DOHH2 (cell line): Measurements from ENCODE around the gene MEIS2.

Experiments used
- H3F3A ChIP-seq: fragments of 200-600 bp; sonication (generic), shearing (Covaris generic); 2 replicates; pipeline ENCODE4 v1.6.0; 2016; ENCODE audit warnings: antibody characterized with exemption, mild to moderate bottlenecking; ENCODE audit not compliant: control insufficient read depth, insufficient read depth
- H3K27ac ChIP-seq: fragments of 200-600 bp; sonication (generic); 2 replicates; pipeline ENCODE4 v1.5.1; 2014; ENCODE audit warnings: low read depth, mild to moderate bottlenecking, low read length, moderate library complexity
- H3K27me3 ChIP-seq: fragments of 200-600 bp; sonication (generic); 2 replicates; pipeline ENCODE4 v1.6.1; 2014; ENCODE audit warnings: mild to moderate bottlenecking, low read length, mixed read lengths; ENCODE audit not compliant: control insufficient read depth
- H3K36me3 ChIP-seq: fragments of 200-600 bp; sonication (generic); 2 replicates; pipeline ENCODE4 v1.6.1; 2014; ENCODE audit warnings: mild to moderate bottlenecking, low read length, moderate library complexity, mixed read lengths; ENCODE audit not compliant: control insufficient read depth
- H3K4me1 ChIP-seq: fragments of 200-600 bp; sonication (generic); 2 replicates; pipeline ENCODE4 v1.6.1; 2014; ENCODE audit warnings: mild to moderate bottlenecking, low read length, mixed read lengths; ENCODE audit not compliant: control insufficient read depth
- H3K4me2 ChIP-seq: fragments of 200-600 bp; sonication (generic); 2 replicates; pipeline ENCODE4 v1.6.0; 2014; ENCODE audit warnings: mild to moderate bottlenecking, low read length, moderate library complexity
- H3K4me3 ChIP-seq: fragments of 200-600 bp; sonication (generic); 2 replicates; pipeline ENCODE4 v1.5.1; 2014; ENCODE audit warnings: mild to moderate bottlenecking, low read length, mixed read lengths
- H3K79me2 ChIP-seq: fragments of 200-600 bp; sonication (generic); 2 replicates; pipeline ENCODE4 v1.6.1; 2014; ENCODE audit warnings: mild to moderate bottlenecking, low read length, mixed read lengths; ENCODE audit not compliant: control insufficient read depth
- H3K9me2 ChIP-seq: fragments of 200-600 bp; sonication (generic); replicated peaks from 2 replicates; pipeline ENCODE4 v1.6.1; 2014; ENCODE audit warnings: mild to moderate bottlenecking, low read length, mixed read lengths; ENCODE audit not compliant: control insufficient read depth
- H3K9me3 ChIP-seq: fragments of 200-600 bp; sonication (generic); 2 replicates; pipeline ENCODE4 v1.6.1; 2014; ENCODE audit warnings: antibody characterized with exemption, low read length, mixed read lengths; ENCODE audit not compliant: control insufficient read depth, insufficient read depth
- H4K20me1 ChIP-seq: fragments of 200-600 bp; sonication (generic); 2 replicates; pipeline ENCODE4 v1.6.0; 2014; ENCODE audit warnings: low read depth, mild to moderate bottlenecking, antibody characterized with exemption, low read length, moderate library complexity; ENCODE audit not compliant: control insufficient read depth, insufficient read depth
- CTCF ChIP-seq: fragments of 200-600 bp; sonication (generic); IDR thresholded peaks from one replicate; pipeline ENCODE4 v1.5.1; 2014; ENCODE audit warnings: antibody characterized with exemption, mild to moderate bottlenecking, low read depth, low read length; ENCODE audit not compliant: poor library complexity, severe bottlenecking
- EZH2phosphoT487 ChIP-seq: fragments of 200-600 bp; sonication (generic); IDR thresholded peaks from 2 replicates; pipeline ENCODE4 v1.6.1; 2017; ENCODE audit warnings: borderline replicate concordance, mild to moderate bottlenecking, antibody characterized with exemption, low read length, moderate library complexity, mixed read lengths

MEIS2 gene

GRCh38 chr15:36880224-36880912 lies 220.0 kb downstream of the MEIS2 start:
- Histone ChIP-seq H3K36me3 (no peaks in the 10 kb centered on the region), H3K4me2 (no peak overlapping the region), H3K27me3 (peaks cover 37% of the 10 kb centered on the region), H3F3A (peaks cover 10% of the 10 kb centered on the region; the same call in 1 of the 2 replicates), H3K4me3 (no peak overlapping the region), H4K20me1 (no peaks in the 10 kb centered on the region), H3K4me1 (peaks cover 46% of the 10 kb centered on the region), H3K79me2 (no peaks in the 10 kb centered on the region), H3K9me3 (no peaks in the 10 kb centered on the region), H3K9me2 (no peaks in the 10 kb centered on the region), H3K27ac (no peak overlapping the region)
- TF ChIP-seq EZH2phosphoT487: no peak
- TF ChIP-seq CTCF: no peak

- H4K20me1 ChIP-seq: no peaks in the 10 kb centered on the region
- peaks cover 44% of the 10 kb centered on the region for H3K4me1 ChIP-seq
- H3K9me3 ChIP-seq: no peaks in the 10 kb centered on the region
- H3K4me2 ChIP-seq: no peak overlapping the region
- no peak overlapping the region for H3K4me3 ChIP-seq
- H3K27ac ChIP-seq: no peak overlapping the region
- peaks cover 30% of the 10 kb centered on the region for H3K27me3 ChIP-seq
- no peak for TF ChIP-seq CTCF
- TF ChIP-seq EZH2phosphoT487: no peak
- H3K79me2 ChIP-seq: no peaks in the 10 kb centered on the region
- peaks cover 9% of the 10 kb centered on the region; the same call in 1 of the 2 replicates for H3F3A ChIP-seq
- H3K36me3 ChIP-seq: no peaks in the 10 kb centered on the region
- H3K9me2 ChIP-seq: no peaks in the 10 kb centered on the region
These were observed 220.7 kb downstream of the MEIS2 start for GRCh38 chr15:36879568-36880222.

- H3K9me2 ChIP-seq: no peaks in the 10 kb centered on the region
- H3K79me2 ChIP-seq: no peaks in the 10 kb centered on the region
- H3K4me1 ChIP-seq: peaks cover 35% of the 10 kb centered on the region
- H3F3A ChIP-seq: peaks cover 4% of the 10 kb centered on the region; the same call in 1 of the 2 replicates
- TF ChIP-seq EZH2phosphoT487 (no peak), CTCF (no peak)
- H3K36me3 ChIP-seq: no peaks in the 10 kb centered on the region
- no peaks in the 10 kb centered on the region for H4K20me1 ChIP-seq
- peak overlapping the region; percentile 81 for H3K4me2 ChIP-seq
- no peaks in the 10 kb centered on the region for H3K9me3 ChIP-seq
- H3K4me3 ChIP-seq: peak overlapping the region; percentile 65
- H3K27ac ChIP-seq: no peak overlapping the region
- H3K27me3 ChIP-seq: peaks cover 22% of the 10 kb centered on the region
These were observed 221.6 kb downstream of the MEIS2 start for GRCh38 chr15:36878684-36879262.
